Esophagus squamous epithelium (tissue), 4 donors: Measurements from ENCODE around the gene NAV3.

Experiments
- CTCF ChIP-seq, 6 experiments: fragments of 450-650 bp in 4 of 6; fragments of 200-600 bp in 2 of 6; sonication (generic) in 2 of 6; IDR thresholded peaks; one replicate each; pipeline ENCODE4 v1.5.1; 2016 to 2019; ENCODE audit warnings: antibody characterized with exemption in 6 of 6, mild to moderate bottlenecking in 4 of 6, moderate library complexity in 4 of 6
- POLR2A ChIP-seq, 4 donors: fragments of 450-650 bp; IDR thresholded peaks; one replicate each; pipeline ENCODE4 v1.6.1; 2017; ENCODE audit warnings: antibody characterized with exemption in 4 of 4, mild to moderate bottlenecking in 4 of 4, moderate library complexity in 3 of 4

DNA sequence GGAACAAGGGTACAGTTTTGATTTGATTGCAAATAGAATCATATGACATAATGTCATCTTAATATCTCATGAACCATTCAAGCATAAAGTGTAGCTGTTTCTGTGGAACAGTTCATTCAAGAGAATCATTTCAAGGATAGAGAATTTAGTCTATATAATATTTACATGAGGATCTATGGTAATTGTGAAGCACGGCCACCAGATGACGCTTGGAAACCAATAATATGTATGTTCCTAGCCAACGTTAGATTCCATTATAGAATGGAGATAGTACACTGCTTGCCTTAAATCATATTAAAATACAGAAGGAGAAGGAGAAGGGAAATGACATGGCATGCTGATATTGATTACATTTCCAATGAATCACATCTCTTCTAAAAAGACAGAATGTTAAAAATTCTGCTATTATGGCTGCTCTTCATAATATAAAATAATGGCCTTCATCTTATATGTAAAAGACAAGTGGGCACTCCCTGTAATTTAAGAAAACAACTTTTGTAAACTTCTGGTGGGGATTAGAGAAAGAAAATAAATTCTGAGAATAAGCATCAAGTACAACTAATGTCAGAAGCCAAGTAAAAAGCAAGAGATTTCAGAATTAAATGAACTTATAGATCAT lies 351.0 kb downstream of the NAV3 start:
- TF ChIP-seq CTCF (IDR thresholded peaks at IDR 0.05): peak in 1 of 6 experiments; percentile 41
- no peak for TF ChIP-seq POLR2A (IDR thresholded peaks at IDR 0.05)
